Hepatocyte (in vitro differentiated cells): ENCODE measurements around the gene TXNRD2.

ENCODE experiments used
- EZH2 ChIP-seq: fragments of 200-600 bp; sonication (generic); IDR thresholded peaks from 2 replicates; pipeline ENCODE4 v1.6.1; 2016; ENCODE audit warnings: antibody characterized with exemption, mild to moderate bottlenecking, borderline replicate concordance
- TF ChIP-seq, protein P1 (sequence below): fragments of 200-600 bp; sonication (generic); IDR thresholded peaks from 2 replicates; pipeline ENCODE4 v1.5.1; 2016; ENCODE audit warnings: antibody characterized with exemption, mild to moderate bottlenecking; ENCODE audit not compliant: poor library complexity

DNA sequence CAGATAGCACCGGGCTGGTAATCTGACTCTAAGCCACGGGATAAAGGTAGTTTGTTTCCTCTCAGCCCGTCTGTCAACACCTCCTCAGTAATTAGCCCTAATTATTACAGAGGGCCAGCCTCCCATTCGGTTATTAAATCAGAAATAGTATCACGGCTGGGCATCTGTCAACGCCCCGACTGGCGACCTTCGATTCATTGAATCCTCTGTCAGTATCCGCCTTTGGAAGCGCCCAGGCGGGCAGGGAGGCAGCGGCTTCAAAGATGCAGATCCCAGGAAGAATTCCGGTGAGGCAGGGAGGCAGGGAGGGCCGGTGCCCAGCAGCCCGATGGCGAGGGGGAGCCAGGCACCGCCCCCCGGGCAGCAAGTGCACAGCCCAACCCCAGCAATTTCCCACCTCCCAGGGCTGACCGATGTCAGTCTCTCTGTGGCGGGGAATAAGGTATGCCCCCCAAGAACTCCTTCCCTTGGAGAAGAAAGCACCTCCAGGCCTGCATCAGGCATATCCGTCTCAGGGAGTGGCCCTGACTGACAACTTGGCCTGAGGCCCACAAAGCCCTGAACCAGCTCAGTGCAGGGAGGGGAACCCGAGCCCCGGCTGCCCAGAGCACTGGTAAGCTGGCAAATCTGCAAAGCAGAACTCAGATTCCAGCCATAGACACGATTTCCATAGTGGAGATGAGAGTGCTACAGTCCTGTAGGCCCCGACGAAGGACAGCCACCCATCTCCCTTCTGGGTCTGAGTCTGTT is 98.3 kb downstream of the TXNRD2 start:
- TF ChIP-seq, protein P1, sequence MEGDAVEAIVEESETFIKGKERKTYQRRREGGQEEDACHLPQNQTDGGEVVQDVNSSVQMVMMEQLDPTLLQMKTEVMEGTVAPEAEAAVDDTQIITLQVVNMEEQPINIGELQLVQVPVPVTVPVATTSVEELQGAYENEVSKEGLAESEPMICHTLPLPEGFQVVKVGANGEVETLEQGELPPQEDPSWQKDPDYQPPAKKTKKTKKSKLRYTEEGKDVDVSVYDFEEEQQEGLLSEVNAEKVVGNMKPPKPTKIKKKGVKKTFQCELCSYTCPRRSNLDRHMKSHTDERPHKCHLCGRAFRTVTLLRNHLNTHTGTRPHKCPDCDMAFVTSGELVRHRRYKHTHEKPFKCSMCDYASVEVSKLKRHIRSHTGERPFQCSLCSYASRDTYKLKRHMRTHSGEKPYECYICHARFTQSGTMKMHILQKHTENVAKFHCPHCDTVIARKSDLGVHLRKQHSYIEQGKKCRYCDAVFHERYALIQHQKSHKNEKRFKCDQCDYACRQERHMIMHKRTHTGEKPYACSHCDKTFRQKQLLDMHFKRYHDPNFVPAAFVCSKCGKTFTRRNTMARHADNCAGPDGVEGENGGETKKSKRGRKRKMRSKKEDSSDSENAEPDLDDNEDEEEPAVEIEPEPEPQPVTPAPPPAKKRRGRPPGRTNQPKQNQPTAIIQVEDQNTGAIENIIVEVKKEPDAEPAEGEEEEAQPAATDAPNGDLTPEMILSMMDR: no peak
- TF ChIP-seq EZH2: no peak
